WTC11 (cell line): ENCODE measurements around the gene FGD6. TPM values are rescaled to one million over a fixed set of nuclear protein-coding genes. Genes with fewer than 3 reads are reported as not detected.

Source experiments
- ATAC-seq: fragments of 200-7000 bp; cut with Tn5 transposase; 2 replicates; pipeline ENCODE4 v1.10.0; 2021; ENCODE audit warnings: mild to moderate bottlenecking, moderate library complexity
- CTCF ChIA-PET: fragments of 300-600 bp; sonication (Branson Sonifier 250); formaldehyde crosslinking; loops from one replicate; lab custom pipeline; 2021; ENCODE audit warnings: antibody characterized with exemption; lab: Charles Lee
- POLR2A ChIA-PET: fragments of 350-600 bp; sonication (Branson Sonifier 250); formaldehyde crosslinking; loops from one replicate; lab custom pipeline; 2021; ENCODE audit warnings: antibody characterized with exemption; lab: Charles Lee
- DNase-seq: peaks from one replicate; pipeline ENCODE4 v3.0.0; 2021; ENCODE audit warnings: low spot score
- H3K27ac Mint-ChIP-seq: 2 replicates; pipeline ENCODE4 v1.8.0; 2021; ENCODE audit warnings: mixed read lengths
- H3K27me3 Mint-ChIP-seq: 2 replicates; pipeline ENCODE4 v1.8.0; 2021; ENCODE audit warnings: low read depth, mild to moderate bottlenecking, moderate library complexity, mixed read lengths
- H3K36me3 Mint-ChIP-seq: 2 replicates; pipeline ENCODE4 v1.8.0; 2021; ENCODE audit warnings: mixed read lengths
- H3K4me1 Mint-ChIP-seq: 2 replicates; pipeline ENCODE4 v1.8.0; 2022; ENCODE audit warnings: mixed read lengths
- H3K4me3 Mint-ChIP-seq: 2 replicates; pipeline ENCODE4 v1.8.0; 2021; ENCODE audit warnings: mild to moderate bottlenecking, moderate library complexity, mixed read lengths
- H3K9me3 Mint-ChIP-seq: 2 replicates; pipeline ENCODE4 v1.8.0; 2021; ENCODE audit warnings: mixed read lengths
- ATF3 ChIP-seq: sonication (generic); formaldehyde crosslinking; conservative IDR thresholded peaks from 2 replicates; pipeline ENCODE4 v1.8.1; 2022; ENCODE audit warnings: mild to moderate bottlenecking, missing genetic modification reagents
- ATF6 ChIP-seq: sonication (generic); formaldehyde crosslinking; IDR thresholded peaks from 2 replicates; pipeline ENCODE4 v1.8.1; 2023; ENCODE audit warnings: mild to moderate bottlenecking, missing genetic modification reagents
- E2F1 ChIP-seq: sonication (generic); formaldehyde crosslinking; IDR thresholded peaks from 2 replicates; pipeline ENCODE4 v1.8.0; 2022; ENCODE audit warnings: mild to moderate bottlenecking, missing genetic modification reagents
- ETV6 ChIP-seq: sonication (generic); formaldehyde crosslinking; IDR thresholded peaks from 2 replicates; pipeline ENCODE4 v1.8.1; 2022; ENCODE audit warnings: mild to moderate bottlenecking, missing genetic modification reagents
- FOXP1 ChIP-seq: sonication (generic); formaldehyde crosslinking; IDR thresholded peaks from 2 replicates; pipeline ENCODE4 v1.8.0; 2022; ENCODE audit warnings: missing genetic modification reagents, mild to moderate bottlenecking, moderate library complexity, borderline replicate concordance
- JAZF1 ChIP-seq: fragments of 250-450 bp; sonication (Bioruptor Pico); IDR thresholded peaks from 2 replicates; pipeline ENCODE4 v1.9.0; 2021; ENCODE audit warnings: moderate library complexity, mild to moderate bottlenecking, inconsistent platforms
- MYBL2 ChIP-seq: sonication (generic); formaldehyde crosslinking; IDR thresholded peaks from 2 replicates; pipeline ENCODE4 v1.8.1; 2023; ENCODE audit warnings: mild to moderate bottlenecking, moderate library complexity, missing genetic modification reagents
- NFYB ChIP-seq: sonication (generic); formaldehyde crosslinking; conservative IDR thresholded peaks from 2 replicates; pipeline ENCODE4 v1.8.0; 2022; ENCODE audit warnings: low read depth, missing genetic modification reagents
- NR3C1 ChIP-seq: sonication (generic); formaldehyde crosslinking; conservative IDR thresholded peaks from 2 replicates; pipeline ENCODE4 v1.8.1; 2023; ENCODE audit warnings: low read depth, mild to moderate bottlenecking, missing genetic modification reagents
- SMAD3 ChIP-seq: sonication (generic); formaldehyde crosslinking; IDR thresholded peaks from 2 replicates; pipeline ENCODE4 v1.8.0; 2022; ENCODE audit warnings: missing genetic modification reagents, mild to moderate bottlenecking, borderline replicate concordance
- TEAD1 ChIP-seq: sonication (generic); formaldehyde crosslinking; IDR thresholded peaks from 2 replicates; pipeline ENCODE4 v1.8.0; 2022; ENCODE audit warnings: mild to moderate bottlenecking, missing genetic modification reagents
- TP53 ChIP-seq: sonication (generic); formaldehyde crosslinking; IDR thresholded peaks from 2 replicates; pipeline ENCODE4 v1.8.1; 2023; ENCODE audit warnings: mild to moderate bottlenecking, missing genetic modification reagents
- ZNF138 ChIP-seq: sonication (generic); formaldehyde crosslinking; conservative IDR thresholded peaks from 2 replicates; pipeline ENCODE4 v1.8.1; 2022; ENCODE audit warnings: mild to moderate bottlenecking, moderate library complexity, missing genetic modification reagents
- ZNF263 ChIP-seq: sonication (generic); formaldehyde crosslinking; IDR thresholded peaks from 2 replicates; pipeline ENCODE4 v1.8.1; 2022; ENCODE audit warnings: low read depth, mild to moderate bottlenecking, moderate library complexity, missing genetic modification reagents
- ZNF281 ChIP-seq: sonication (generic); formaldehyde crosslinking; IDR thresholded peaks from 2 replicates; pipeline ENCODE4 v1.8.0; 2023; ENCODE audit warnings: mild to moderate bottlenecking, missing genetic modification reagents
- ZNF396 ChIP-seq: fragments of 250-450 bp; sonication (Bioruptor Pico); IDR thresholded peaks from 2 replicates; pipeline ENCODE4 v1.8.0; 2021; ENCODE audit warnings: mild to moderate bottlenecking, moderate library complexity, borderline replicate concordance
- ZNF671 ChIP-seq: fragments of 250-450 bp; sonication (Bioruptor Pico); IDR thresholded peaks from 2 replicates; pipeline ENCODE4 v1.8.0; 2021; ENCODE audit warnings: mild to moderate bottlenecking
- total RNA-seq: library from RNA; stranded (reverse); gene quantifications from 3 replicates; pipeline ENCODE4 v1.2.3, GENCODE V29; 2021
- TF ChIP-seq, protein P1 (sequence below): sonication (generic); formaldehyde crosslinking; IDR thresholded peaks from 2 replicates; pipeline ENCODE4 v1.8.1; 2022; ENCODE audit warnings: low read depth, mild to moderate bottlenecking, moderate library complexity, missing genetic modification reagents, borderline replicate concordance
- TF ChIP-seq, protein P2 (sequence below): fragments of 250-450 bp; sonication (Bioruptor Pico); IDR thresholded peaks from 2 replicates; pipeline ENCODE4 v1.9.0; 2021; ENCODE audit warnings: mild to moderate bottlenecking

FGD6 gene
- total RNA-seq, 1 experiment from 2014 or later = 28.2 TPM

- POLR2A ChIA-PET = interaction anchor here (0.5 to 0.7 kb wide), 2 partner anchors 14 to 438 kb away, joined by 3 to 9 read pairs; no protein-coding TSS in a partner anchor
- Mint-ChIP-seq H3K27ac (peak overlapping the region; percentile 15; the same call in 1 of the 2 replicates), H3K4me1 (no peaks in the 10 kb centered on the region), H3K36me3 (peaks cover 28% of the 10 kb centered on the region), H3K4me3 (no peak overlapping the region), H3K27me3 (no peaks in the 10 kb centered on the region), H3K9me3 (no peaks in the 10 kb centered on the region)
- no peak for DNase-seq
- no peak for ATAC-seq
- TF ChIP-seq E2F1 (CRISPR knock-in tag) (no peak), JAZF1 (CRISPR knock-in tag) (no peak), ETV6 (CRISPR knock-in tag) (no peak), ZNF281 (CRISPR knock-in tag) (no peak), MYBL2 (CRISPR knock-in tag) (no peak), ZNF263 (no peak), ATF6 (CRISPR knock-in tag) (no peak), FOXP1 (CRISPR knock-in tag) (no peak)
- CTCF ChIA-PET = interaction anchor here (0.7 kb wide), 1 partner anchor 27 kb away, joined by 6 read pairs; no protein-coding TSS in a partner anchor
These were observed 116.7 kb downstream of the FGD6 start for GRCh38 chr12:95100264-95101190.

GRCh38 chr12:95099270-95099790 lies 117.9 kb downstream of the FGD6 start:
- Mint-ChIP-seq H3K4me1 (no peaks in the 10 kb centered on the region), H3K27ac (0 out of 2 replicates have a peak overlapping the region, but pooled peaks have one; percentile 44), H3K4me3 (no peak overlapping the region)
- ATAC-seq = no peak
- no peak for DNase-seq
- no peak for TF ChIP-seq JAZF1 (CRISPR knock-in tag)
- no peak for TF ChIP-seq ZNF396 (CRISPR knock-in tag)
- no peak for TF ChIP-seq TP53 (CRISPR knock-in tag)
- no peak for TF ChIP-seq TEAD1 (CRISPR knock-in tag)
- TF ChIP-seq ZNF671 = no peak
- no peak for TF ChIP-seq ZNF138 (CRISPR knock-in tag)
- TF ChIP-seq NR3C1 = no peak
- TF ChIP-seq, protein P1, sequence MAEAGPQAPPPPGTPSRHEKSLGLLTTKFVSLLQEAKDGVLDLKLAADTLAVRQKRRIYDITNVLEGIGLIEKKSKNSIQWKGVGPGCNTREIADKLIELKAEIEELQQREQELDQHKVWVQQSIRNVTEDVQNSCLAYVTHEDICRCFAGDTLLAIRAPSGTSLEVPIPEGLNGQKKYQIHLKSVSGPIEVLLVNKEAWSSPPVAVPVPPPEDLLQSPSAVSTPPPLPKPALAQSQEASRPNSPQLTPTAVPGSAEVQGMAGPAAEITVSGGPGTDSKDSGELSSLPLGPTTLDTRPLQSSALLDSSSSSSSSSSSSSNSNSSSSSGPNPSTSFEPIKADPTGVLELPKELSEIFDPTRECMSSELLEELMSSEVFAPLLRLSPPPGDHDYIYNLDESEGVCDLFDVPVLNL (CRISPR knock-in tag) = no peak
- no peak for TF ChIP-seq ZNF263
- no peak for TF ChIP-seq ATF3 (CRISPR knock-in tag)
- no peak for TF ChIP-seq MYBL2 (CRISPR knock-in tag)
- TF ChIP-seq SMAD3 = no peak
- TF ChIP-seq, protein P2, sequence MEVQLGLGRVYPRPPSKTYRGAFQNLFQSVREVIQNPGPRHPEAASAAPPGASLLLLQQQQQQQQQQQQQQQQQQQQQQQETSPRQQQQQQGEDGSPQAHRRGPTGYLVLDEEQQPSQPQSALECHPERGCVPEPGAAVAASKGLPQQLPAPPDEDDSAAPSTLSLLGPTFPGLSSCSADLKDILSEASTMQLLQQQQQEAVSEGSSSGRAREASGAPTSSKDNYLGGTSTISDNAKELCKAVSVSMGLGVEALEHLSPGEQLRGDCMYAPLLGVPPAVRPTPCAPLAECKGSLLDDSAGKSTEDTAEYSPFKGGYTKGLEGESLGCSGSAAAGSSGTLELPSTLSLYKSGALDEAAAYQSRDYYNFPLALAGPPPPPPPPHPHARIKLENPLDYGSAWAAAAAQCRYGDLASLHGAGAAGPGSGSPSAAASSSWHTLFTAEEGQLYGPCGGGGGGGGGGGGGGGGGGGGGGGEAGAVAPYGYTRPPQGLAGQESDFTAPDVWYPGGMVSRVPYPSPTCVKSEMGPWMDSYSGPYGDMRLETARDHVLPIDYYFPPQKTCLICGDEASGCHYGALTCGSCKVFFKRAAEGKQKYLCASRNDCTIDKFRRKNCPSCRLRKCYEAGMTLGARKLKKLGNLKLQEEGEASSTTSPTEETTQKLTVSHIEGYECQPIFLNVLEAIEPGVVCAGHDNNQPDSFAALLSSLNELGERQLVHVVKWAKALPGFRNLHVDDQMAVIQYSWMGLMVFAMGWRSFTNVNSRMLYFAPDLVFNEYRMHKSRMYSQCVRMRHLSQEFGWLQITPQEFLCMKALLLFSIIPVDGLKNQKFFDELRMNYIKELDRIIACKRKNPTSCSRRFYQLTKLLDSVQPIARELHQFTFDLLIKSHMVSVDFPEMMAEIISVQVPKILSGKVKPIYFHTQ (CRISPR knock-in tag) = no peak
- TF ChIP-seq NFYB = no peak
- TF ChIP-seq, all 79 proteins: peak for 0
- peaks cover 23% of the 10 kb centered on the region for H3K36me3 Mint-ChIP-seq
- no peaks in the 10 kb centered on the region for H3K9me3 Mint-ChIP-seq
- POLR2A ChIA-PET = interaction anchor here (0.7 kb wide), 1 partner anchor 513 kb away, joined by 3 read pairs; no protein-coding TSS in a partner anchor
- CTCF ChIA-PET = no interaction called here
- no peaks in the 10 kb centered on the region for H3K27me3 Mint-ChIP-seq
